Left lobe of liver (tissue), 2 donors: ENCODE results near the gene KCNIP3. TPM values are rescaled to one million over a fixed set of nuclear protein-coding genes. Genes with fewer than 3 reads are reported as not detected.
"Not testable (repeated sequence)": the region's sequence is repeated elsewhere in the genome, so short reads cannot be mapped to it uniquely, and the experiment has no call there.

Experiments
- ATAC-seq: fragments of 200-7000 bp; cut with Tn5 transposase; one replicate; pipeline ENCODE4 v1.9.1; 2020; ENCODE audit warnings: mild to moderate bottlenecking, moderate library complexity
- DNase-seq: peaks from one replicate; pipeline ENCODE4 v3.0.0-alpha.2; 2020; ENCODE audit warnings: low spot score
- total RNA-seq: library from RNA; stranded (reverse); gene quantifications from one replicate; pipeline ENCODE4 v1.2.1, GENCODE V29; 2021
- donor health status: DM: no; HTN: no; CAD: no; lungs with moderate emphysema.
- donor health status: DM: no; HTN: yes; CAD: no.

Gene KCNIP3
- total RNA-seq, 1 donor from 2014 or later, result 1.6 TPM

DNA sequence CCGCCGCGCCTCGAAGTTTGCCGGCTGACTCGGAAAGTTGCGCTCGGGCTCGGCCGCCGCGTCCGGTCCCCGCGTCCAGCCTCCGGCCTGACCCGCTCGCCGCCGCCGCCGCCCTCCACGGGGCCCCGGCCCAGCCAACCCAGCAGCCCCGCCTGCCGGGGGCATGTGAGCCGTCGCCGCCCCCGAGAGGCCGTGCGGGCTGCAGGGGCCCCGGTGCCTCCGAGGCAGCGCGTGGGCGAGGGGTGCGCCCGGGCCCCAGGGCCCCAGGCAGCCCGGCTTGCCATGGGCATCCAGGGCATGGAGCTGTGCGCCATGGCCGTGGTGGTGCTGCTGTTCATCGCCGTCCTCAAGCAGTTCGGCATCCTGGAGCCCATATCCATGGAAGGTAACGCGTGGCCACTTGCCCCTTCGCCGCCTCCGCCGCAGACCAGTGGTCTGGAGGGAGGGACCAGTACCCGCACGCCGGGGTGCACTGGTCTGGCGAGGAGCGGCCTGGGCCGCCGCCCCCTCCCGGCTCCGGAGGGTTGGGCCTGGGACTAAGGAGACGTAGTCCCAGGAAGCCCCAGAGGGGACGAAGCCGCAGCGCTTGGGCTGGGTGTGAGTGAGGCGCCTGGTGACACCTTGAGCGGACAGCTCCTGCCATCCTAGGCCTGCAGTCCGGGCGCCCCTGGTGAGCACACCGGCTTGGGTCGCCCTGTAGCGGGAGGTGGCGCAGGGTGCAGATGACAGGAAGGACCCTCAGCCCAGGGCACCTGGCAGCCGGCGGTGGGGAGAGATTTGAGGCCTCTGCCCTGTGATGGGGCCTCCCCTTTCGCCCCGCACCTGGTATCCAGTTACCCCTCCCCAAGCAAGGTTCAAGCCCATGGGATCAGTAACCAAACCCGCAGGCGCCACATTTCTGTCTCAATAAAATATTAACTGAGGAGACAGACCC lies 49.9 kb downstream of the KCNIP3 start:
- no peak for ATAC-seq
- DNase-seq, result peak; percentile 47

DNA sequence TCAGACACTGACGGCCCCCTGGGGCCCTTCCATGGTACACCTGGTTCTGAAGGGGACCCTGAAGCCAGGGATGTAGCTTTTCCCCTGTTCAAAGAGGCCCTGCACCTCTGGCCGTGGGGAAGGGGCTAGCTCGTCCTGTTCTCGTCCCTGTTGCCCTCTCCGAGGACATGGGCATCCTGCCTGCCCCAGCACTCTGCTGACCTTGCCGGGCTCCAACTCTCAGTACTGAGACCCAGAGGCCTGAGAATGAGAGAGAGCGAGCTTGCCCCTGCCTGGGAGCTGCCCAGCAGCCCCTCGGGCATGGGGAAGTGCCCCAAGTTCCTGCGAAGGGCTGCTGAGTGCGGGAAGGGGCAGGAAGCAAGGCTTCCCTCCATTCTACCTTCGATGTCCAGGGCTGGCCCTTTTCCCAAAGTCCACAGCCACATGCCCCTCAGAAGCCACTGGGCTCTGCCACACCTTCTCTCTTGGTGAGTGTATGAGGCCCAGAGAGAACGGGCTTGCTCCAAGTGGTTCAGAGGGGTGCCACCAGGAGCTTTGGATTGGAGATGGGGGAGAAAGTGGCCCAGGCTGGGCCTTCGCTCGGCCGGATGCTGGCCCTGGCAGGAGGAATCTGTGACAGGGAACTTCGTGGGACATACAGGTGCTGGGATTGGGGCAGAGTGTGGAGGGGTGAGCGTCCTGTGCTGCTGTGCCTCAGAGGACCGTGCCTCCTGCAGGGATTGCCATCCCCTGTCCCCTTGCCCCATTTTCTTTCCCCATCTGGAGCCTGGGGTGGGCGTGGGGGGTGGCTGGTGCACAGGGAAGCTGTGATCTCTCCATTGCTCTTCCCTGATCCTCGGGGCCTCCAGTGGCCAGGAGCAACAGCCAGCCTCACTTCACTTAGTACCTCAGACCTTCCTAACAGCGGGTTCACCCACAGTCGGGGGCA lies 50.8 kb downstream of the KCNIP3 start:
- ATAC-seq (no peak), DNase-seq (peak; percentile 42)

DNA sequence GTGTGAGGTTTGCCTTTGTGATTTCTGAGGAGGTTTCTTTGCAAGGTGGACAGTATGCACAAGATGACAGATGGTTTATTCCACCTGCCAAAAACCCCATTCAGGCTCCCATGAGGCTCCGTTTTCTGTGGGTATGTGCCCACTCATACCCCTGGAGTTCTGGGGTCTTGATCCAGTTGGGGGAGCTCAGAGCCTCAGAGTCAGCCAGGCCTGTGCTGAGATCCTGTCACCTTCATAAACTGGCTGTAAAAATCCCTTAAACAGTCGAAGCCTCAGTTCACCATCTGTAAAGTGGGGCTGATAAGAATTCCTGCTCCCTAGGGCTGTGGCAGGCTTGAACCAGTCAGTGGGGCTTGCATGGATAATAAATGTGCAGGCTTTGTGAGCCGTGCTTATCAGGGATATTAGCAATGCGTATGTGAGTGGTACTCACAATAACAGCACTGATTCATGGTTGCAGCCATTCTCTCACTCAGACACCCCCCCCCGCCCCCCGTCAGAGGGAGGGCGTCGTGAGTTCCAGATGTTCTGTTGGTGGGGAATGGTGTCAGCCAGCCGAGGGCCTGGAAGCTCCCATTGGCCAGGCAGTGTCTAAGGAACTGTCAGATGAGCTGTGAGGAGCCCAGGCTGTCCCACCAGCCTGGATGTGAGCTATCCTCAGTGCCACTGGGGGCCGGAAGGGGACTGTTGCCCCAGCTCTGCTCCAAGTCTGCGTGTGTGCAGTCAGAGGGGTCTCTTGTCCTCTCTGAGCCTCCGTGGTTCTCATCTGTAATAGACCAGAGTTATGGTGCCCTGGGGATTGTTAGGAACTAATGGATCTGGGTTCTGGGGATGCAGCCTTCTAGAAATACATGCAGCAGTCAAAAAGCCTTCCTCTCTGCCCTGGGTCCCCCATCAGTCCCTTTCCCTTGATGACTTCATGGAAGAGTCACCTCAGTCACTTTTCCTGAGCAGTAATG lies 51.7 kb downstream of the KCNIP3 start:
- DNase-seq, result peak; percentile 31
- no peak for ATAC-seq

DNA sequence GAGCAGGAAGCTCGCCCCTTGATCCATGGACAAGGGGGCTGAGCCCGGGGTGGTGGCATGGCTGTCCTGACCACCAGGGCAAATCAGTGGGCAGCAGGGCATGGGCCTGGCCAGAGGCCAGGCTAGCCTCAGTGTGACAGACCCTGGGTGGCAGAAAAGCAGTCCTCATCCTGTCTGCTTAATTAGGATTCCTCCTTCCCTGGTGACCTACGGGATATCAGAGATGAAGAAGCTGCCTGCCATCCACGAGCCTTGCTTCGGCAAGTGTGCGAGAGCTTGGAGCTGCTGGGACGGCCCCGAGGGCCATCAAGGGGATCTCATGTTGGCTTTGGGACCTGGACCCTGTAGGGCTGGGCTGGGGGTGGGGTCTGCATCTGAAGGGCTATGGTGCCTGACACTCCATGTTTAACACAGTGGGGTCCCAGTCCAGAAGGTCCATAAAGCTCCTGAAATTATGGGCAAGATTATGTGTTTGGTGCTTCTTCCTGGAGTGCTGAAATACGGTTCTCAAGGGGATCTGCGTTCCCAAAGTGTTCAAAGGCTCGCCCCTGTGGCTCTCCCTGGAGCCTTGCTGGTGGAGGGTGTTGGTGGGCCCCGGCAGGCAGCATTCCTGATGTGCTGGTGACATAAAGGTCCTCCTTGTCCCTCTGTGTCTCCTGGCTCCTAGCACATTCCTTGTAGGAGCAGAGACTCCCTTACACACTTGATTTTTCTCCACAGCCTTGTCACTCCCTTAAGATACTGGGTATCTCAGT lies 52.6 kb downstream of the KCNIP3 start:
- DNase-seq (peak; percentile 37), ATAC-seq (no peak)

DNA sequence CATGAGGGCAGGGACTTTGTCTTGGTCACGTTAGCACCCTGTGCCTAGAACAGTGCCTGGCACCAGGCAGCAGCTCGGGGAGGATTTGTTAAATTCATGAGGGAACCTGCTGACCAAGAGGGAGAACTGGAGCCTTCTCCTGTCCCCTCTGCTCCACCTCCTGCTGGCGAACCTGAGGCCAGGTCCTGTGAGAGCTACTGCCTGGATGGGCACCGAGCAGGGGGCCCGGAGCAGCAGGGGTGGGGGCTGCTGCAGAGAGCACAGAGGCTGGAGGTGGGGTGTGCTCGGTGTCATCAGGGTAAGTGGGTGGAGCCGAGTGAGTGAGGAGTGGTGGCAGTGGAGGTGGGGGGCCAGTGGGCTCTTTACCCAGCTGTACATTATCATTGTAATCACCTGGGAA lies 53.2 kb downstream of the KCNIP3 start:
- no peak for ATAC-seq
- DNase-seq, result peak; percentile 28

DNA sequence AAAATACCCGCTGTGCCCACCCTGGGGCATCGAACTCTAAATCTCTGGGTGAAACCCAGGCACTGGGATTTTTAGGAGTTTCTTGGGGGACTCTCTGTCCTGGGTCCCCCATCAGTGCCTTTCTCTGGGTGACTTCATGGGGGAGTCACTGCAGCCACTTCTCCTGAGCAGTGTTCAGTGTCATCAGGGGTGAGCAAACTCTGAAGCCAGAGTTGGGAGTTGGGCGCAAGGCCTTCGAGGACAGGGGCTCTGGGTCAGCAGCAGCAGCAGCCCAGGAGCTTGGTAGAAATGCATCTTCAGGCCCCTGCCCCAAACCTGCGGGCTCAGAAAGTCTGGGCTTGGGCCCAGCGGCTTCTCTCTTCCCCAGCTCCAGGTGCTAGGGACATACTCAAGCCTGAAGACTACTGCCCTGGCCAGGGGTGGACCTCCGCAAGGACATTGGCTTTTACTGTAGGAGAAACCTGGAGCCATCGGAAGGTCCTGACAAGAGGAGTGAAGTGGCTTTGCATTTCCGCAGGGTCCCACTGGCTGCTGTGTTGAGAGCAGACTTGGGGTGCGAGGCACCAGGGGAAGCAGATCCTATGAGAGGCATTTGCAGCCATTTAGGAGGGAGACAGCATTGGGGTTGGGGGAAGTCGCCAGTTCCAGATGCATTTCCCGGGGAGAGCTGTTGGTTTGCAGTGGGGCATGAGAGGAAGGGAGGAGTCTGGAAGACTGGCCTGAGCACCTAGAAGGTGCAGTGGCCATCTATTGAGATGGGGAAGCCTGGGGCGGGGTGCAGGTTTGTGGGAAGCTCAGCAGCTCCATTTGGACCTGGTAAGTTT lies 53.8 kb downstream of the KCNIP3 start:
- DNase-seq (peak; percentile 21), ATAC-seq (no peak)

DNA sequence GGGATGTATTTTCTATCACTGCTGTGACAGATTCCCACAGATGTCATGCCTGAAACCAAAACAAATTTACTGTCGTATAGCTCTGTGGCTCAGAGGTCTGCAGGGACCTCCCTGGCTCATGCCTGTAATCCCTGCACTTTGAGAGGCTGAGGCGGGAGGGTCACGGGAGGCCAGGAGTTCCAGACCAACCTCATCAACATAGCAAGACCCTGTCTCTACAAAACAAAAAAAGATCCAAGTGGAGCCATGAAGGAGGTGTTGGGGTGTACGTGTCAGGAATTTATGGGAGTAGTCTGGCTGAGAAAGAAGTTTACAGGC lies 54.4 kb downstream of the KCNIP3 start:
- ATAC-seq, result no peak
- peak; percentile 12 for DNase-seq

DNA sequence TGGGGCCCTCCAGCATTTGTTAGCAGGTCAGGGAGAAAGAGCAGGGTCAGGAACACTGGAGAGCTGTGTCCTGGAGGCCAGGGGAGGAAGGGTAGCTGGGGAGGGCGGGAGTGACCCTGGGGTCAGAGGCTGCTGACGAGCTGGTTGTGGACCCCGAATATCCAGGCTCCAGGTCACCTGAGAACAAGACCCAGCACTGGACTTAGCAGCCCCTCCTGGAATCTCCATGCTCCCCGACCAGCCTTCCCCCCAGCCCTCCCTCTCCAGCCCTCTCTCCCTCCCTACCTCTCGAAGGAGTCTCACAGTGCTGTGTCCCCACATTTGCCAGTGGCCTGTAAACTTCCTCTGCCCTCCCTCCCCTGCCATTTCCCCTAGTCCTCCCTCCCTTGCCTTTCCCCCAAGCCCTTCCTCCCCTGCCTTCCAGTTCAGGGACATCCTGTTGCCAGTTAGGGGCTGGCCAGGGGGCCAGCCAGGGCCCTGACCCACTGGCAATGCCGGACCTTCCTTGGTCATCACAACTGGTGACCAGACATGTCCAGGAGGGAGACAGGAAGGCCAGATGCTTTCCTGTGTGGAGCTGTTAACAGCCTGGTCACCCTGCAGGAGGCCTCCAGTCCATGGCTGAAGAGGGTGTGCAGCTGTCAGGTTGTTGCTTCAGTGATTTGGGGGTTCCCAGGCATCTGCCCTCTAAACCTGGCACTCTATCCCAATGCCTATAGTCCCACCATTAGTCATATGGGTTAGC lies 55.3 kb downstream of the KCNIP3 start:
- DNase-seq (peak; percentile 28), ATAC-seq (no peak)

DNA sequence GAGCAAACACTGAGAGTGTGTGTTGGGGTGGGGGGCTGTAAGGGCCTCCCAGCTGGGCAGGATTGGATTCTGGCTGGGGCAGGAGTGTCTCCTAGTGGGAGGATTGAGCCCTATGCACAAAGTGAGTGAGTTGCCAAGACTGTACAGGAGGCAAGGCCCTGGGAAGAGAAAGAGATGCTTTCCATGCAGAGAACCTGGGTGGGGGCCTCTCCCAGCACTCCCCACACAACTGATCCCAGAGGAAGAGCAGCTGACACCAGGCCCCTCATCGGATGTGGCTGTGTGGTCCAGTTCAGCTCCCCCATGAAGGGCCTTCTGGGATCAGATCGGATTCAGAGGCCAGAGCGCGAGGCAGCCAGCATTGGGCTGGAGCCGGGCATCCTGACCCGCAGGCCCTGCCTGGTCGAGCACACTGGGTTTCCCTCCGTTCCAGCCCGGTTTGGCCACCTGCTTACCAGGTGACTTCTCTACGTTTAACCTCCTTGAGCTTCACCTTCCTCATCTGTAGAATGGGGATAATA lies 56.0 kb downstream of the KCNIP3 start:
- DNase-seq (peak; percentile 19), ATAC-seq (no peak)

DNA sequence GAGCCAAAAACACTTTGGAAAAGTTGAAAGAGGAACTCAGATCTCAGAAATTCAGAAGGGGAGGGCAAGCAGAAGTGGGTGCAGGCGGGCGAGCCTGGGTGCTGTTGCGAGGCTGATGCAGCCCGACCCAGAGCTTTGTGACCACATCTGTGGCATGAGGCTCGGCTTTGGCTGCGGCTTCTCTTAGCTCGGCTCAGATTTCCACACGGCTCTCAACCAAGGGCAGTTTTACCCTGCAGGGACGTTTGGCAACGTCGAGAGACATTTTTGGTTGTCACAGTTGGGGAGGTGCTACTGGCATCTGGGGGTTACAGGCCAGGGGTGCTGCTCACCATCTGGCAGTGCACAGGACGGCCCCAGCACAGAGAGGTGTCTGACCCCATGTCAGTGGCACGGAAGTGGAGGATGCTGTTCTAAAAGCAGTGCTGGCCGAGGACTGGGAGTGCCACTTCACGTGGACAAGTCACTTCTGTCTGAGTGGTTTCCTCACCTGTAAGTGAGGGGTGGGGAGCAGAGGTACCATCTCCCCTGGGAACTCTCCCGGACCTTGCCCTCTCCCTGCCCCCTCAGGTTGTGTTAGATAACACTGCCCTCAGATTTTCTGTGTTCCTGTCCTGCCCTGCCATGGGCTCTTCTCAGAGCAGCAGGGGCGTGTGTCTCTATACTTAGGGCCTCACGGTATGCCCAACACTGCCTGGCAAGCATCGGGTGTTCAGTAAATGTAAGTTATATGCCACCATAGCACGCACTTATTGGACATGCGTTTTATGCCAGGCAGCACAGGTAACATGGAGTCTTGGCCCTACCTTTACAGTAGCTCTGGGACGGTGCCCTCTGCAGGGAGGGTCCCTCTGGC lies 56.7 kb downstream of the KCNIP3 start:
- ATAC-seq, result no peak
- DNase-seq, result peak; percentile 31

DNA sequence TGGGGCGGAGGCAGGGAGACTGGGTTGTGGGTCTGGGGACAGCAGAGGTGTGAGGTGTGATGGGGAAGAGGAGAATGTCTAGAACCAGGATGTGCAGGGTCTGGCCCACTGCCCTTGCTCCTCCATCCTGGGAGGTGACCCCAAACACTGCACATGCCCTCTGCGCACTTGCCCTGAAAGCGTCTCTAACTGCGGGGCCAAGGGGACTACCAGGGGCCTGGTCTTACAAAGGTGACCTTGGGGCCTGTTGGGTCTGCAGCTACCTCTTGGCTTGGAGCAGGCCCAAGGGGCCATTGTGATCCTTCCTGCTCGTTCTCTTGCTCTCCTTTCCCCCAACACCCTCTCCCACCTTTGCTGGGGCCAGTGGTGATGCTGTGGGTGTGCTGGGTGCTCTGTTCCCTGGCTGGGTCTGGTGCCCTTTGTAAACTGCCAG lies 57.3 kb downstream of the KCNIP3 start:
- DNase-seq (peak; percentile 27), ATAC-seq (no peak)

DNA sequence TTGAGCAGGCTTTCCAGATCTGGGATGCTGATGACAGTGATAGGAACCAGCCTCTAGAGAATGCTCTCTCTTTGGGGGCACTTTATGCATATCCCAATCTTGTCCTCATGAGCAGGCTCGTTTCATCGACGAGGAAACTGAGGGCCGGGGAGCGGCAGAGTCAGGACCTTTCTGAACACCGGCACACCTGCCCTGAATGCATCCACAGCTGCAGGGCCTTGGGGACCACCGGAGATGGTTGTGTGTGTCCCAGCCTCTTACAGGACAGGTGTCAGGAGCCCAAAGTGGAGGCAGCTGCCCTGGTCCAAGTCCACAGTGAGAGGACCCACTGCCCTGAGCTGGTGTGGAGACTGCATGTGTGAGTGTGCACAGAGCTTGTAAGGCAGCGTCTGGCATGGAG lies 57.8 kb downstream of the KCNIP3 start:
- DNase-seq (peak; percentile 18), ATAC-seq (no peak)

DNA sequence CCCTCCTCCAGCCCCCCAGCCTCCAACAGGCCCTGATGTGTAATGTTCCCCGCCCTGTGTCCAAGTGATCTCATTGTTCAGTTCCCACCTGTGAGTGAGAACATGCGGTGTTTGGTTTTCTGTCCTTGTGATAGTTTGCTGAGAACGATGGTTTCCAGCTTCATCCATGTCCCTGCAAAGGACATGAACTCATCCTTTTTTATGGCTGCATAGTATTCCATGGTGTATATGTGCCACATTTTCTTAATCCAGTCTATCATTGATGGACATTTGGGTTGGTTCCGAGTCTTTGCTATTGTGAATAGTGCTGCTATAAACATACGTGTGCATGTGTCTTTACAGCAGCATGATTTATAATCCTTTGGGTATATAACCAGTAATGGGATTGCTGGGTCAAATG lies 58.3 kb downstream of the KCNIP3 start:
- not testable (repeated sequence) for ATAC-seq
- DNase-seq, result peak; percentile 7

DNA sequence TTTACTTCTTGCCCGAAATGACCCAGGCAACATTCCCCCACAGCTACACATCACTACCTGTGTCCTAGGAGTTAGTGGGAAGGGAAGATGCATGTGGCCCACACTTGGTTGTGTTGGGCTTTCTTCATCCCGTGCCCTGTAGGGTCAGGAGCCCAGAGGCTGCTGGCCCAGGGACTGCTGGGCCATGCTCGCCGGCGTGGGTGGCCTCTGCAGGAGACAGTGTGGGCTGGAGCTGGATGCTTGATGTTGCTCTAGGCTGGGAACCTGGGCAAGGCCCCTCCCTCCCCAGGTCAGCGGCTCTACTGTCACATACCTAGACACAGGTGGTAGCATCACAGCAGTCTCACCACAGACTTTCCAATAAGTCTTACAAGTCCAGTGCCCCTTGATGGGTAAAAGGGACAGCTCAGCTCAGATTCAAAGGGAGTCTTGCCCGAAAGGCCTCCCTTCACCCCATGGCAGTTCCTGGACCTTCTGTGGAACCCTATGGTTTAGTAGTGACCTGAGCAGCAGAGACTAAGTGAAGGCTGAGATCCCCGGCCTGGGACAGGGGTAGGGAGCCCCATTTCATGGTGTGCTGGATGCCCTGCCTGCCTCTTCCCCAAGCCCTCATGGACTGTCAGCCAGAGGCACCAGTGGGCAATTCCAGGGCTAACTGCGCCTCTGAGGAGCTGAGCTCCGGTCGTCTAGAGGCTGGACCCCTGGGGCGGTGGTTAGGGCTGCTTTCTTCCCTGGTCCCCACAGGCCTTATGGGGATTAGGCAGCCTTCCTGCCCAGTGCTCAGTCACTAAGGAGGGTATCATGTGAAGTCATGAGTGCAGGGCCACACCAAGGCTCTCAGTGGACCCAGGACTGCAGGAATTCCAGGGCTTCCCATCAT lies 59.9 kb downstream of the KCNIP3 start:
- DNase-seq, result peak; percentile 22
- no peak for ATAC-seq

DNA sequence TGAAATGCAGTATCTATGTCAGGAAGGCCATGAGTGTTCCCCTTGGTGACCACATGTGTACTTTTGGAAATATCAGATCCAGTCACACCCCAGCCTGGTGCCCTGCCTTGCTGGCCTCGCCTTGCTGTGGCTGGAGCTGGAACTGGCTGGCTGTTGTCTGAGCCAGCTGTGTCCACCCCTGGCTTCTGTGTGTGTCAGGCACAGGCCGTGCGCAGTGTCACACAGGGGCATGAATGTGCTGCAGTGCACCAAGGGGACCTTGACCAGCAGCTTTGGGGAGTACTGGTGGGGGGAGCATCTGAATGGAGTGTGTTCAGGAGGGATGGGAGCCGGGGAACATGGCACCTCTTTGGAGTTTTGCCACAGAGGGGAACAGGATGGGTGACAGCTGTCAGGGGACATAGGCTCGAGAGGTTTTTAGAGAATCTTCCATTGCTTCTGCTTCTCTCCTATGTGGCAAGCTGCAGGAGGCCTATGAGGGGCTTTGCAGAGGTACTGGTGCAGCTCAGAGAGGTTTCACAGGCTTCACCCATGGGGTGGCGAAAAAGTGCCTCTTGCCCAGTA lies 60.7 kb downstream of the KCNIP3 start:
- DNase-seq, result peak; percentile 26
- no peak for ATAC-seq

DNA sequence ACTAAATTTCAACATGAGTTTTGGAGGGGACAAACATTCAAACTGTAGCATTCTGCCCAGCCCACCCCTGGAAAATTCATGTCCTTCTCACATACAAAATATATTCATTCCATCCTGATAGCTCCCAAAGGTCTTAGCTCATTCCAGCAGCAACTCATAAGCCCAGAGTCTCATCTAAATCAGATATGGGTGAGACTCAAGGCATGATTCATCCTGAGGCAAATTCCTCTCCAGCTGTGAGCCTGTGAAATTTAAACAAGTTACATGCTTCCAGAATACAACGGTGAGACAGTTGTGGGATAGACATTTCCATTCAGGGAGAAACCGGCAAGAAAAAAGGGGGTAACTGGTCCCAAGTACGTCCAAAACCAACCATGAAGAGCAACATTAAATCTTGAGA lies 61.9 kb downstream of the KCNIP3 start:
- DNase-seq (no peak), ATAC-seq (no peak)
